Superior temporal gyrus (tissue), 1 donor: ENCODE results near the gene RICTOR.
A peak's percentile ranks its signal among the peaks of the same experiment; 100 is the strongest.

ENCODE experiments used
- DNase-seq: peaks from one replicate; pipeline ENCODE4 v3.0.0-alpha.2; 2016; ENCODE audit errors: extremely low spot score

RICTOR gene

GRCh38 chr5:39074017-39074814 lies at the start of gene RICTOR:
Gene RICTOR, minus strand, starts transcription at chr5:39074399. Its CDS starts 22 bp downstream, at chr5:39074377.
- DNase-seq = peak; percentile 90

- no peak for DNase-seq
Observed at GRCh38 chr5:39121922-39122321, 47.7 kb upstream of the RICTOR start.

DNA sequence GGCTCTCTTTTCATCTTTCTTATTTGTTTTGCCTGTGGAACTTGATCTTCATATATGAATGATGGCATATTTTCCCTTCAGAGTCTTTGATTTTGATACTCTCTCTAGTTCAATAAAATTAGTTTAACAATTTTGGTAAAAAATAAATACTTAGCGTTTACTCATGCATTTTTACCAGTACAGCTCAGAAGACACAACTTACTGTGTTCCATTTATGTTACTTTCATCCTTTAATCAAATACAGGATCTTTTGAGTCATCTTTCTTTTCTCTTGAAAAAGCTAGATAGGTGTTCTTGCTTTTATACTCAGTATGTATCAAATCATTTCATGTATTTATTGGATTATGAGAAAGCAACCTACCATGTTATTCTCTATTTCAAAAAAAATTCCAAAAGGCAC lies 47.1 kb upstream of the RICTOR start:
- no peak for DNase-seq

- DNase-seq = no peak
Observed at GRCh38 chr5:39120052-39120420, 45.8 kb upstream of the RICTOR start.

DNA sequence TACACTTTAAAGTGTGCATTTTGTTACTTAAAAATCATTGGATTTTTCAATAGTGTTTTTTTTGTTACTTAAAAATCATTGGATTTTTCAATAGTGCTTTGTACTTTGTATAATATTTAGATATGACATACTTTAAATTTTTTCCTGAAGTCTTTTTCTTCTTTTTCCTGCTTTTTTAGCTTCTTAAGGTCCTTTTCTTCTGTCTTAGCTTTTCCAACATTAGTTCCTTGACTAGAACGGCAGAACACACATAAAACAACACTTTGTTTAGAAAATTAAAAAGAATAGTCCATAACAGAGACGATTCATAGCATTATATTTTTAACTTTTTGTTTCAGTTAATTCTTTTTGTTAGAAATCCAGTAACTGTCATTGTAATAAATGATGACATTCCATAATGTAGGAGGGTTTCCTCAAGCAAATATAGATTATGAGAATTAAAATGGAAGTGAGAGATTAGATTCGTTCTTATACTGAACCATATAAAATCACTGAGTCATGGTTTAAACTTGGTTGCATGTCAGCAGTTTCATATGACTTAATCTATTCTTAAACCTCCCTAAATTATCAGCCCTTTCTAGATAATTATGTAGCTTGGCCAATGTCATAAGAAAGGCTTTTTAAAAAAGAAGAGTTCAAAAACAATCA lies 45.3 kb upstream of the RICTOR start:
- no peak for DNase-seq

DNA sequence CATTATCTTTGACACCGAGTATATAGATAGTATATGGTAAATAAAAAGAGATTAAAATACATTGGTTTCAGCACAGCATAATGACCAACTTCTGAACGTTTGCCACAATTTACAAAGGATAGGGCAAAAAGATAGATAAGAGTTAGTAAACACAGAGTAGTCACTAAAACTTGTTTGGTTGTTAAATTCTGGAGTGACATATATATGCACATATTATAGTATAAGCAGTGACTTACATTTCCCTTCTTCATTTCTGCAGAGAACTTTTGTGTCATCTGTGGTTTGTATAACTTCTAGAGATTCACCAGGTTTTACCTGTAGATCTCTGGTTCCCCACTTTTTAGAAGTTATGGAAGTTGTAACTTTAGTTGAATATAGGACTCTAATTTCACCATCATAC lies 44.4 kb upstream of the RICTOR start:
- DNase-seq = no peak

GRCh38 chr5:39117401-39117800 lies 43.2 kb upstream of the RICTOR start:
- no peak for DNase-seq

GRCh38 chr5:39116344-39117170 lies 42.4 kb upstream of the RICTOR start:
- DNase-seq = no peak

DNA sequence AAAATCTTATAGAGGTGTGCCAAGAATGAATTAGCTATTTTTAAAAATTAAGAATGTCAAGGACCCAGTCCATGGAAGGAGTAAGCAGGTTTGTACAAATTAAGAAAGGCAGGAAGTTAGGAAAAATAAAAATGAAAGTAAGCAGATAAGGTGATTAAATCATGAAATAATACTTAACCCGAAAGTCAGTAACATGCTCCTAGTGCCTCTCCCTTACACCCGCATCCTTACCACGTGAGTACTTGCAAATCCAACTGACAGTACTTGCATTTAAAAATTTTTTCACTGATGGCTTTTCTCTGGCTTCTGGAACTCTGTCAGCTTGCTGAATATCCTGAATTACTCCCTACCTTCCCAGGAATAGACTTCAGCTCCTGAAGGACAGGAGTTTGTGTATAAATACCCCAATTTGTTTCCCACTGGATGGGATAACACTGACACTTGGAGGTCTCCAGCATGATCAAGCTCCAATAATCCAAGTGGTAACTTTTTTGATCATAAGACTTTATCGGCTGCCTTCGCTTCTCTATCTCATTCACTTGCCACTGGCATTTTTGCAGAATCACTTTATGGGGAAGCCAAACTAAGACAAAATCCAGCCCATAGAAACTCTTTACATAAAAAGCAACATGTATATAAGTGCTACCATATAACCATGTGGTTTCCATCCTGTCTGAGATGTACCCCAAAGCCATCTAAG lies 41.6 kb upstream of the RICTOR start:
- DNase-seq = no peak

DNA sequence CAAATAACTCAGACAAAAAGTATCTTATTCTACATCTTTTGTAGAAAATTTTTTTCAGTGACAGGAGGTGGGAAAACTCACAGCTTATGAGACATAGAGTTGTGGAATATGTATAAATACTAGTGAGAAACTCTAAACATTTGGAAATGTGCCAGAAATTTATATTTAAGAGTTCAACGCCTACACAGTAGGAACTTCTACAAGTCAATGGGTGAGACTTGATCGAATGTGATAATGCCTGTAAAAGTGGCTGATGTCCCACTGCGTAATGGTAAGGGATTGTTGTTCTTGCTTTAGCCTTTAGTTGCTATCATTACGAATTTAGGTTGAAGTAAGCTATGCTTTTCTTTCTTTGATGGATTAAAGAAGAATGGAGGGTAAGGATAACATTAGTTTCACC lies 40.0 kb upstream of the RICTOR start:
- DNase-seq = no peak

DNA sequence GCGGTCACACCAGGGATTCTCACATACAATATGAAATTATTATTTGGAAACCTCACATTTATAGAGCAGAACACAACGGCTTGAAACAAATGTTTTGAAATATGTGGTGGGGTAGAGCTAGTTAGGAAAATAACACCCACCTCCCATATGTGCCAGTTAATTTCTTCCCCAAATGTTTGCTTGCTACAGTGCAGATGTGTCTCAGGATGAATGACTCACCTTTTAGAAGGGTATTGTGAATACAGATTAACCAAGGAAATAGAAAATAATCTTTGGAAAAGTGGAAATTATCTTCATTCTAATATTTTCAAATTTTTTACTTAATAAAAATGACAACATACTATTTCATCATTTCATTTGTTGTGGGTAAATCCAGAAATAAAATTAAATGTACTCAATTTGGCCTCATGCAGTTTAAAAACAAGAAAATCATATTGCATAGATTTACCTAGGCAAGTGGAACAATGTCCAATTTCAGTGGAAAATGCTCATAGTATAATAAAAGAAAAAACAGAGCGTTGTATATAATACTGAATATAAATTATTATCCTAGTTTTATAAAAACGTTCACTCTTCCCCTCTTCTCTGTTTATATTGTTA lies 39.3 kb upstream of the RICTOR start:
- no peak for DNase-seq

DNA sequence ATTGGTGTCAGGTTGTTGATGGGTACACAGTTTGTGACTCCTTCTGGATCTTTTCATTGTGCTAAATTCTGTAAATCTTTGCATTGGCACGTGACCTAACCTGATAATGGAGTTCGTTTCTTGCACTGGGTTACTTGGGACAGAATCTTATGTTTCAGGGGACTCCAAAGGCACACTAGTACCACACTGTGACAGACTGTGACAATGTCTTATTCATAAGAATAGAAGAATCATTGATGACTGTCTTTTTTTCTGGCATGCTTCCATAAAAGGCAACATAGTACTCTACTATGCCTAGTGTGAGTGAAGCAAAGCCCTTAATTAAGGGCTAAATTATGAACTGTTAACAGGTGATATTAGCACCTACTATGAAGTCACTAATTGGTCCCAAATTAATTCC lies 35.4 kb upstream of the RICTOR start:
- DNase-seq = peak; percentile 90

DNA sequence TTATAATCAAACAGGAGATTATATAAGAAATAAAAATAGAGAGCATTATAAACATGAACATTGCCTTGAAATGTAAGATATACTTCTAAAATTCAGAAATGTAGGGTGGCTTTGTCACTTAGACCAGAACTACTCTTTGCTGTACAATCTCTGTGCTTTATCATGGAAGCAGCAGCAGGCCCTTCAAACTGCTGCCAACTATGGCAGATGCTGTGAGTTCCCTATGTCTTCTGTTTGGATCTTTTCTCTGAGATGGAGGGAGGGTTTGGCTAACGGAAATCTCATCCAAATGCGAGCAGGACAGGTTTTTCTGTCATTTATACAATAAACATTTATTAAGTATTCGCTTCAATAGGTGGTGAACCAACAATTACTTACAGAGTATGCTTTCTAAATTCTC lies 34.8 kb upstream of the RICTOR start:
- DNase-seq = peak; percentile 68

DNA sequence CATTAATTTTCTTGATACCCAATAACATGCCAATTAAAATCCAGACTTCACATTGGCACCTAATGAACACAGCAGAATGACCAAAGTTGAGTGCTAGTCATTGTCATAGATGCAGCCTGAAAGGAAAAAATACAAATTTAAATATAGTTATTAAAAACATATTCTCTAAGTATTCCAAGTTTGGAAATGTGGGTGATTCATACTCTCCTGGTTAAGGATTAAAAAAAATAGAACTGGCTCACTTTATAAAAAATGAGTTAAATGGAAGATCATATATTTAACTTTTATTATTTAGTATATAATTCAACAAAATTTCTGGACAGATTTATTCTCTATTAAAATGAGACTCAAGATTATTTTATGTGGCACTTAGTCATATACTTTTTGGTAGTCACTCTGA lies 33.2 kb upstream of the RICTOR start:
- DNase-seq = no peak

GRCh38 chr5:39106322-39106721 lies 32.1 kb upstream of the RICTOR start:
- no peak for DNase-seq

GRCh38 chr5:39104221-39104620 lies 30.0 kb upstream of the RICTOR start:
- no peak for DNase-seq

GRCh38 chr5:39102684-39103155 lies 28.5 kb upstream of the RICTOR start:
- DNase-seq = no peak

GRCh38 chr5:39100851-39101396 lies 26.7 kb upstream of the RICTOR start:
- no peak for DNase-seq

DNA sequence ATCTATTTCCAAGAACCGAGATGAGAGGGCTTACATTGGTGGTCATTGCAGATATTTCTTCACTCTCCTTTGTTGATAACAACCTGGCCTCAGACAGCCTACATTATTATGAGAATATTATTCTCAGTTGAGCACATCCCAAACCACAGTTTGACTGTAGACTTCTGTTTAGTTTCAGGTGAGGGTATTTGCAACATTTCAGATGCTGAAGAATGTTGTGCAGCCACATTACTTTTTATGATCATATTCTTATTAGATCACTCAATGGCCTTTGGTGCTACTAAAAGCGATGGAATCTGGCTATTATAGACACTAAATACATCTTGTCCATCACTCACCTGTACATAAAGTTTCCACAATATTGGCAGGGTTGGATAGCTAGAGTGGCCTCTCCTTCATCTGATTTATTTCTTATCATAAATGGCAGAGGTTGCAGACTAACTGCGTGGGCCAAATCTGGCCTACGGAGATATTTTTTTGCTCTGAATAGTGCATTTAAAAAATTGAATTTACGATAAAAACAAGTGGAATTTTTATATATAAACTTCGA lies 26.2 kb upstream of the RICTOR start:
- DNase-seq = no peak

DNA sequence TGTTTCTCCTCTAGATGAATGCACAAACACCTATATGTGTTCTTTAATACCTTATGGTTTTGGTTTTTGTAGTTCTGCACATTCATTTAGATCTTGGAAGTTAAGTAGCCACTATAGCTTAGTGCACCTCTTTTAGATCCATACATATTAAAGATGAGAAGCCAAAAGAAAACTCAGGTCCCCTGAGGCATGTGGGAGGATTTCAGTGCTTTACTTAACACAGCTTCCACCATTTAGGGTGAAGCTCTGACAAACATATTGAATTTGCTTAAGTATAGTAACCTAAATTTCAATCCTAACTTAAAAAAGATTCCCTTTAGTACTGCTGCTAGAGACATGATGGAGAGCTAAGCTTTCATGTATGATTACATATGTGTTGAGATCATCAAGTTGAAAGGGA lies 25.6 kb upstream of the RICTOR start:
- no peak for DNase-seq

DNA sequence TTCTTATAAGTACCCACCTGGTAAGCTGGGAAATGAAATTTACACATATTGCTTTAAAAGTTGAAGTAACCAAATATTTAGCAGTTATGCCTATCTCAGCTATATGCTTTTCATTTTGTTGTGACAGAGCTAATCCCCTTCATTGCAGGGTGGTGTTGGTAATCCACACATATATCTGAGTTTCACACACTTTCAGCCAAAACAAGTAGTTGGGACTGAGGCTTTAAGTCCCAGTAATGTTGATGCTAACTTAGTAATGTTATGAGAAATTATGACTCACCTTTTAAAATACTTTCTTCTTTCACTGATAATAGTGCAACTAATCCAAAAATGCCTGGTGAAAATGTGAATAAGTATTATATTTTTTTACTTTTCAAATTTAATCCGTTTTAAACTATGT lies 19.2 kb upstream of the RICTOR start:
- DNase-seq = no peak
